ENCODE results near the gene TRAPPC2. TPM values are rescaled to one million over a fixed set of nuclear protein-coding genes. Genes with fewer than 3 reads are reported as not detected.

The TRAPPC2 gene
- total RNA-seq, 1 donor from 2014 or later: 16.6 TPM

- TF ChIP-seq CTCF (IDR thresholded peaks at IDR 0.05): no peak
- H3K27me3 ChIP-seq: no peaks in the 10 kb centered on the region
- H3K36me3 ChIP-seq: no peaks in the 10 kb centered on the region
- peaks cover 2% of the 10 kb centered on the region for H3K4me1 ChIP-seq
- ATAC-seq (no peak), DNase-seq (no peak)
- no peaks in the 10 kb centered on the region for H3K9me3 ChIP-seq
- intact Hi-C loops (cut with DNase I): no loop called here
- H3K27ac ChIP-seq: no peak overlapping the region
- no peak overlapping the region for H3K4me3 ChIP-seq
Observed at GRCh38 chrX:13721819-13722519, 12.5 kb downstream of the TRAPPC2 start.

GRCh38 chrX:13721371-13721770, 13.0 kb downstream of the TRAPPC2 start:
- no peaks in the 10 kb centered on the region for H3K27me3 ChIP-seq
- H3K4me3 ChIP-seq: no peak overlapping the region
- H3K36me3 ChIP-seq: no peaks in the 10 kb centered on the region
- no peak for TF ChIP-seq CTCF (IDR thresholded peaks at IDR 0.05)
- H3K27ac ChIP-seq: no peak overlapping the region
- intact Hi-C loops (cut with DNase I): no loop called here
- DNase-seq (no peak), ATAC-seq (no peak)
- no peaks in the 10 kb centered on the region for H3K9me3 ChIP-seq
- H3K4me1 ChIP-seq: peaks cover 2% of the 10 kb centered on the region

- no peak for ATAC-seq
- intact Hi-C loops (cut with DNase I): no loop called here
Observed at GRCh38 chrX:13719192-13719856, 15.1 kb downstream of the TRAPPC2 start.

GRCh38 chrX:13717700-13718472, 16.5 kb downstream of the TRAPPC2 start:
- Histone ChIP-seq H3K27me3 (no peaks in the 10 kb centered on the region), H3K9me3 (no peaks in the 10 kb centered on the region), H3K36me3 (no peaks in the 10 kb centered on the region), H3K4me1 (peaks cover 2% of the 10 kb centered on the region), H3K4me3 (no peak overlapping the region), H3K27ac (no peak overlapping the region)
- no peak for ATAC-seq
- no peak for DNase-seq
- no peak for TF ChIP-seq CTCF (IDR thresholded peaks at IDR 0.05)
- intact Hi-C loops (cut with DNase I): no loop called here

More at GRCh38 chrX:13719192-13719856, 15.1 kb downstream of the TRAPPC2 start:
- Histone ChIP-seq H3K9me3 (no peaks in the 10 kb centered on the region), H3K4me3 (no peak overlapping the region), H3K36me3 (no peaks in the 10 kb centered on the region), H3K27me3 (no peaks in the 10 kb centered on the region), H3K27ac (no peak overlapping the region), H3K4me1 (peaks cover 2% of the 10 kb centered on the region)
- no peak for TF ChIP-seq CTCF (IDR thresholded peaks at IDR 0.05)
- DNase-seq: no peak

- no peak overlapping the region for H3K4me3 ChIP-seq
- ATAC-seq: no peak
- H3K36me3 ChIP-seq: no peaks in the 10 kb centered on the region
- H3K27ac ChIP-seq: no peak overlapping the region
- H3K4me1 ChIP-seq: no peaks in the 10 kb centered on the region
- no peaks in the 10 kb centered on the region for H3K9me3 ChIP-seq
- intact Hi-C loops (cut with DNase I): no loop called here
- no peak for TF ChIP-seq CTCF (IDR thresholded peaks at IDR 0.05)
- no peaks in the 10 kb centered on the region for H3K27me3 ChIP-seq
- DNase-seq: no peak
Observed at GRCh38 chrX:13716905-13717304, 17.5 kb downstream of the TRAPPC2 start.
